HEK293 (cell line): ENCODE data around the gene CPM.

ENCODE experiments used
- EGR2 ChIP-seq: fragments of 450-650 bp; formaldehyde crosslinking; IDR thresholded peaks from 2 replicates; pipeline ENCODE4 v1.5.1; 2016; ENCODE audit warnings: low read depth, missing biosample characterization, missing genetic modification characterization
- SCRT2 ChIP-seq: fragments of 450-650 bp; formaldehyde crosslinking; IDR thresholded peaks from 2 replicates; pipeline ENCODE4 v1.5.1; 2016; ENCODE audit warnings: missing biosample characterization, missing genetic modification characterization
- SP3 ChIP-seq: fragments of 450-650 bp; formaldehyde crosslinking; IDR thresholded peaks from 2 replicates; pipeline ENCODE4 v1.5.1; 2016; ENCODE audit warnings: missing biosample characterization, missing genetic modification characterization
- YY2 ChIP-seq: fragments of 450-650 bp; formaldehyde crosslinking; IDR thresholded peaks from 2 replicates; pipeline ENCODE4 v1.5.1; 2016; ENCODE audit warnings: missing biosample characterization, missing genetic modification characterization
- ZBTB21 ChIP-seq: fragments of 450-650 bp; formaldehyde crosslinking; IDR thresholded peaks from 2 replicates; pipeline ENCODE4 v1.5.1; 2017; ENCODE audit warnings: missing biosample characterization, missing genetic modification characterization
- ZNF112 ChIP-seq: fragments of 450-650 bp; formaldehyde crosslinking; IDR thresholded peaks from 2 replicates; pipeline ENCODE4 v1.5.0; 2017; ENCODE audit warnings: missing biosample characterization, missing genetic modification characterization
- ZNF202 ChIP-seq: fragments of 450-650 bp; formaldehyde crosslinking; IDR thresholded peaks from 2 replicates; pipeline ENCODE4 v1.5.1; 2016; ENCODE audit warnings: missing biosample characterization, missing genetic modification characterization, borderline replicate concordance
- ZNF24 ChIP-seq: fragments of 450-650 bp; formaldehyde crosslinking; IDR thresholded peaks from 2 replicates; pipeline ENCODE4 v1.5.1; 2016; ENCODE audit warnings: missing biosample characterization, missing genetic modification characterization
- ZNF292 ChIP-seq: fragments of 450-650 bp; formaldehyde crosslinking; IDR thresholded peaks from 2 replicates; pipeline ENCODE4 v1.5.1; 2016; ENCODE audit warnings: low read depth, missing biosample characterization, missing genetic modification characterization, borderline replicate concordance
- ZNF302 ChIP-seq: fragments of 450-650 bp; formaldehyde crosslinking; IDR thresholded peaks from 2 replicates; pipeline ENCODE4 v1.5.1; 2016; ENCODE audit warnings: missing biosample characterization, missing genetic modification characterization, low read depth
- ZNF335 ChIP-seq: fragments of 450-650 bp; formaldehyde crosslinking; conservative IDR thresholded peaks from 2 replicates; pipeline ENCODE4 v1.5.1; 2016; ENCODE audit warnings: missing biosample characterization, missing genetic modification characterization
- ZNF473 ChIP-seq: fragments of 450-650 bp; formaldehyde crosslinking; IDR thresholded peaks from 2 replicates; pipeline ENCODE4 v1.5.1; 2017; ENCODE audit warnings: missing biosample characterization, missing genetic modification characterization
- ZNF629 ChIP-seq: fragments of 450-650 bp; formaldehyde crosslinking; IDR thresholded peaks from 2 replicates; pipeline ENCODE4 v1.5.1; 2017; ENCODE audit warnings: missing biosample characterization, missing genetic modification characterization
- ZSCAN16 ChIP-seq: fragments of 450-650 bp; formaldehyde crosslinking; IDR thresholded peaks from 2 replicates; pipeline ENCODE4 v1.5.1; 2016; ENCODE audit warnings: missing biosample characterization, missing genetic modification characterization
- TF ChIP-seq, protein P1 (sequence below): fragments of 450-650 bp; formaldehyde crosslinking; IDR thresholded peaks from 2 replicates; pipeline ENCODE4 v1.5.1; 2016; ENCODE audit warnings: missing biosample characterization, missing genetic modification characterization
- TF ChIP-seq, protein P2 (sequence below): fragments of 450-650 bp; formaldehyde crosslinking; IDR thresholded peaks from 2 replicates; pipeline ENCODE4 v1.5.1; 2017; ENCODE audit warnings: missing biosample characterization, mild to moderate bottlenecking, missing genetic modification characterization, moderate library complexity
- TF ChIP-seq, protein P3 (sequence below): fragments of 450-650 bp; formaldehyde crosslinking; IDR thresholded peaks from 2 replicates; pipeline ENCODE4 v1.5.1; 2017; ENCODE audit warnings: missing biosample characterization, missing genetic modification characterization
- TF ChIP-seq, protein P4 (sequence below): fragments of 450-650 bp; formaldehyde crosslinking; IDR thresholded peaks from 2 replicates; pipeline ENCODE4 v1.5.1; 2016; ENCODE audit warnings: missing biosample characterization, missing genetic modification characterization, borderline replicate concordance
- TF ChIP-seq, protein P5 (sequence below): fragments of 450-650 bp; formaldehyde crosslinking; IDR thresholded peaks from 2 replicates; pipeline ENCODE4 v1.5.1; 2016; ENCODE audit warnings: missing biosample characterization, missing genetic modification characterization, borderline replicate concordance
- TF ChIP-seq, protein P6 (sequence below): fragments of 450-650 bp; formaldehyde crosslinking; IDR thresholded peaks from 2 replicates; pipeline ENCODE4 v1.5.1; 2016; ENCODE audit warnings: missing biosample characterization, missing genetic modification characterization, low read depth
- TF ChIP-seq, protein P7 (sequence below): fragments of 450-650 bp; formaldehyde crosslinking; IDR thresholded peaks from 2 replicates; pipeline ENCODE4 v1.5.1; 2016; ENCODE audit warnings: missing biosample characterization, missing genetic modification characterization
- TF ChIP-seq, protein P8 (sequence below): fragments of 450-650 bp; formaldehyde crosslinking; IDR thresholded peaks from 2 replicates; pipeline ENCODE4 v1.5.1; 2016; ENCODE audit warnings: missing biosample characterization, missing genetic modification characterization

CPM gene

DNA sequence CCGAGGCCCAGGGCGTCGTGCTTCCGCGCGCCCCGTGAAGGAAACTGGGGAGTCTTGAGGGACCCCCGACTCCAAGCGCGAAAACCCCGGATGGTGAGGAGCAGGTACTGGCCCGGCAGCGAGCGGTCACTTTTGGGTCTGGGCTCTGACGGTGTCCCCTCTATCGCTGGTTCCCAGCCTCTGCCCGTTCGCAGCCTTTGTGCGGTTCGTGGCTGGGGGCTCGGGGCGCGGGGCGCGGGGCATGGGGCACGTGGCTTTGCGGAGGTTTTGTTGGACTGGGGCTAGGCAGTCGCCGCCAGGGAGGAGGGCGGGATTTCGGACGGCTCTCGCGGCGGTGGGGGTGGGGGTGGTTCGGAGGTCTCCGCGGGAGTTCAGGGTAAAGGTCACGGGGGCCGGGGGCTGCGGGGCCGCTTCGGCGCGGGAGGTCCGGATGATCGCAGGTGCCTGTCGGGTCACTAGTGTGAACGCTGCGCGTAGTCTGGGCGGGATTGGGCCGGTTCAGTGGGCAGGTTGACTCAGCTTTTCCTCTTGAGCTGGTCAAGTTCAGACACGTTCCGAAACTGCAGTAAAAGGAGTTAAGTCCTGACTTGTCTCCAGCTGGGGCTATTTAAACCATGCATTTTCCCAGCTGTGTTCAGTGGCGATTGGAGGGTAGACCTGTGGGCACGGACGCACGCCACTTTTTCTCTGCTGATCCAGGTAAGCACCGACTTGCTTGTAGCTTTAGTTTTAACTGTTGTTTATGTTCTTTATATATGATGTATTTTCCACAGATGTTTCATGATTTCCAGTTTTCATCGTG, 124.4 kb downstream of the CPM start (continued):
- TF ChIP-seq, protein P1, sequence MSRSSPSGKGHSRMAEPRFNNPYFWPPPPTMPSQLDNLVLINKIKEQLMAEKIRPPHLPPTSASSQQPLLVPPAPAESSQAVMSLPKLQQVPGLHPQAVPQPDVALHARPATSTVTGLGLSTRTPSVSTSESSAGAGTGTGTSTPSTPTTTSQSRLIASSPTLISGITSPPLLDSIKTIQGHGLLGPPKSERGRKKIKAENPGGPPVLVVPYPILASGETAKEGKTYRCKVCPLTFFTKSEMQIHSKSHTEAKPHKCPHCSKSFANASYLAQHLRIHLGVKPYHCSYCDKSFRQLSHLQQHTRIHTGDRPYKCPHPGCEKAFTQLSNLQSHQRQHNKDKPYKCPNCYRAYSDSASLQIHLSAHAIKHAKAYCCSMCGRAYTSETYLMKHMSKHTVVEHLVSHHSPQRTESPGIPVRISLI (tag by site-specific recombination) = peak; percentile 66; the same call in 1 of the 2 replicates
- TF ChIP-seq, protein P2, sequence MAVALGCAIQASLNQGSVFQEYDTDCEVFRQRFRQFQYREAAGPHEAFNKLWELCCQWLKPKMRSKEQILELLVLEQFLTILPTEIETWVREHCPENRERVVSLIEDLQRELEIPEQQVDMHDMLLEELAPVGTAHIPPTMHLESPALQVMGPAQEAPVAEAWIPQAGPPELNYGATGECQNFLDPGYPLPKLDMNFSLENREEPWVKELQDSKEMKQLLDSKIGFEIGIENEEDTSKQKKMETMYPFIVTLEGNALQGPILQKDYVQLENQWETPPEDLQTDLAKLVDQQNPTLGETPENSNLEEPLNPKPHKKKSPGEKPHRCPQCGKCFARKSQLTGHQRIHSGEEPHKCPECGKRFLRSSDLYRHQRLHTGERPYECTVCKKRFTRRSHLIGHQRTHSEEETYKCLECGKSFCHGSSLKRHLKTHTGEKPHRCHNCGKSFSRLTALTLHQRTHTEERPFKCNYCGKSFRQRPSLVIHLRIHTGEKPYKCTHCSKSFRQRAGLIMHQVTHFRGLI (tag by site-specific recombination) = peak; percentile 67; the same call in 1 of the 2 replicates
- TF ChIP-seq SCRT2 (tag by site-specific recombination) (peak; percentile 80), EGR2 (tag by site-specific recombination) (peak; percentile 89), ZNF292 (tag by site-specific recombination) (no peak), ZNF24 (peak; percentile 95), YY2 (tag by site-specific recombination) (no peak), ZNF629 (tag by site-specific recombination) (peak; percentile 93), ZNF202 (tag by site-specific recombination) (no peak), ZBTB21 (tag by site-specific recombination) (peak; percentile 79; the same call in 1 of the 2 replicates), ZNF302 (tag by site-specific recombination) (peak; percentile 35; the same call in 1 of the 2 replicates), ZSCAN16 (tag by site-specific recombination) (no peak), ZNF335 (peak; percentile 62), SP3 (tag by site-specific recombination) (peak; percentile 70), ZNF112 (tag by site-specific recombination) (no peak), ZNF473 (tag by site-specific recombination) (no peak)
- TF ChIP-seq, protein P3, sequence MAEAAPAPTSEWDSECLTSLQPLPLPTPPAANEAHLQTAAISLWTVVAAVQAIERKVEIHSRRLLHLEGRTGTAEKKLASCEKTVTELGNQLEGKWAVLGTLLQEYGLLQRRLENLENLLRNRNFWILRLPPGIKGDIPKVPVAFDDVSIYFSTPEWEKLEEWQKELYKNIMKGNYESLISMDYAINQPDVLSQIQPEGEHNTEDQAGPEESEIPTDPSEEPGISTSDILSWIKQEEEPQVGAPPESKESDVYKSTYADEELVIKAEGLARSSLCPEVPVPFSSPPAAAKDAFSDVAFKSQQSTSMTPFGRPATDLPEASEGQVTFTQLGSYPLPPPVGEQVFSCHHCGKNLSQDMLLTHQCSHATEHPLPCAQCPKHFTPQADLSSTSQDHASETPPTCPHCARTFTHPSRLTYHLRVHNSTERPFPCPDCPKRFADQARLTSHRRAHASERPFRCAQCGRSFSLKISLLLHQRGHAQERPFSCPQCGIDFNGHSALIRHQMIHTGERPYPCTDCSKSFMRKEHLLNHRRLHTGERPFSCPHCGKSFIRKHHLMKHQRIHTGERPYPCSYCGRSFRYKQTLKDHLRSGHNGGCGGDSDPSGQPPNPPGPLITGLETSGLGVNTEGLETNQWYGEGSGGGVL (tag by site-specific recombination) = peak; percentile 91
- TF ChIP-seq, protein P4, sequence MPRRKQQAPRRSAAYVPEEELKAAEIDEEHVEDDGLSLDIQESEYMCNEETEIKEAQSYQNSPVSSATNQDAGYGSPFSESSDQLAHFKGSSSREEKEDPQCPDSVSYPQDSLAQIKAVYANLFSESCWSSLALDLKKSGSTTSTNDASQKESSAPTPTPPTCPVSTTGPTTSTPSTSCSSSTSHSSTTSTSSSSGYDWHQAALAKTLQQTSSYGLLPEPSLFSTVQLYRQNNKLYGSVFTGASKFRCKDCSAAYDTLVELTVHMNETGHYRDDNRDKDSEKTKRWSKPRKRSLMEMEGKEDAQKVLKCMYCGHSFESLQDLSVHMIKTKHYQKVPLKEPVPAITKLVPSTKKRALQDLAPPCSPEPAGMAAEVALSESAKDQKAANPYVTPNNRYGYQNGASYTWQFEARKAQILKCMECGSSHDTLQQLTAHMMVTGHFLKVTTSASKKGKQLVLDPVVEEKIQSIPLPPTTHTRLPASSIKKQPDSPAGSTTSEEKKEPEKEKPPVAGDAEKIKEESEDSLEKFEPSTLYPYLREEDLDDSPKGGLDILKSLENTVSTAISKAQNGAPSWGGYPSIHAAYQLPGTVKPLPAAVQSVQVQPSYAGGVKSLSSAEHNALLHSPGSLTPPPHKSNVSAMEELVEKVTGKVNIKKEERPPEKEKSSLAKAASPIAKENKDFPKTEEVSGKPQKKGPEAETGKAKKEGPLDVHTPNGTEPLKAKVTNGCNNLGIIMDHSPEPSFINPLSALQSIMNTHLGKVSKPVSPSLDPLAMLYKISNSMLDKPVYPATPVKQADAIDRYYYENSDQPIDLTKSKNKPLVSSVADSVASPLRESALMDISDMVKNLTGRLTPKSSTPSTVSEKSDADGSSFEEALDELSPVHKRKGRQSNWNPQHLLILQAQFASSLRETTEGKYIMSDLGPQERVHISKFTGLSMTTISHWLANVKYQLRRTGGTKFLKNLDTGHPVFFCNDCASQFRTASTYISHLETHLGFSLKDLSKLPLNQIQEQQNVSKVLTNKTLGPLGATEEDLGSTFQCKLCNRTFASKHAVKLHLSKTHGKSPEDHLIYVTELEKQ (tag by site-specific recombination) = peak; percentile 95
- TF ChIP-seq, protein P5, sequence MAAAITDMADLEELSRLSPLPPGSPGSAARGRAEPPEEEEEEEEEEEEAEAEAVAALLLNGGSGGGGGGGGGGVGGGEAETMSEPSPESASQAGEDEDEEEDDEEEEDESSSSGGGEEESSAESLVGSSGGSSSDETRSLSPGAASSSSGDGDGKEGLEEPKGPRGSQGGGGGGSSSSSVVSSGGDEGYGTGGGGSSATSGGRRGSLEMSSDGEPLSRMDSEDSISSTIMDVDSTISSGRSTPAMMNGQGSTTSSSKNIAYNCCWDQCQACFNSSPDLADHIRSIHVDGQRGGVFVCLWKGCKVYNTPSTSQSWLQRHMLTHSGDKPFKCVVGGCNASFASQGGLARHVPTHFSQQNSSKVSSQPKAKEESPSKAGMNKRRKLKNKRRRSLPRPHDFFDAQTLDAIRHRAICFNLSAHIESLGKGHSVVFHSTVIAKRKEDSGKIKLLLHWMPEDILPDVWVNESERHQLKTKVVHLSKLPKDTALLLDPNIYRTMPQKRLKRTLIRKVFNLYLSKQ = peak; percentile 1; the same call in 1 of the 2 replicates
- TF ChIP-seq, protein P6, sequence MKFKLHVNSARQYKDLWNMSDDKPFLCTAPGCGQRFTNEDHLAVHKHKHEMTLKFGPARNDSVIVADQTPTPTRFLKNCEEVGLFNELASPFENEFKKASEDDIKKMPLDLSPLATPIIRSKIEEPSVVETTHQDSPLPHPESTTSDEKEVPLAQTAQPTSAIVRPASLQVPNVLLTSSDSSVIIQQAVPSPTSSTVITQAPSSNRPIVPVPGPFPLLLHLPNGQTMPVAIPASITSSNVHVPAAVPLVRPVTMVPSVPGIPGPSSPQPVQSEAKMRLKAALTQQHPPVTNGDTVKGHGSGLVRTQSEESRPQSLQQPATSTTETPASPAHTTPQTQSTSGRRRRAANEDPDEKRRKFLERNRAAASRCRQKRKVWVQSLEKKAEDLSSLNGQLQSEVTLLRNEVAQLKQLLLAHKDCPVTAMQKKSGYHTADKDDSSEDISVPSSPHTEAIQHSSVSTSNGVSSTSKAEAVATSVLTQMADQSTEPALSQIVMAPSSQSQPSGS (tag by site-specific recombination) = no peak
- TF ChIP-seq, protein P7, sequence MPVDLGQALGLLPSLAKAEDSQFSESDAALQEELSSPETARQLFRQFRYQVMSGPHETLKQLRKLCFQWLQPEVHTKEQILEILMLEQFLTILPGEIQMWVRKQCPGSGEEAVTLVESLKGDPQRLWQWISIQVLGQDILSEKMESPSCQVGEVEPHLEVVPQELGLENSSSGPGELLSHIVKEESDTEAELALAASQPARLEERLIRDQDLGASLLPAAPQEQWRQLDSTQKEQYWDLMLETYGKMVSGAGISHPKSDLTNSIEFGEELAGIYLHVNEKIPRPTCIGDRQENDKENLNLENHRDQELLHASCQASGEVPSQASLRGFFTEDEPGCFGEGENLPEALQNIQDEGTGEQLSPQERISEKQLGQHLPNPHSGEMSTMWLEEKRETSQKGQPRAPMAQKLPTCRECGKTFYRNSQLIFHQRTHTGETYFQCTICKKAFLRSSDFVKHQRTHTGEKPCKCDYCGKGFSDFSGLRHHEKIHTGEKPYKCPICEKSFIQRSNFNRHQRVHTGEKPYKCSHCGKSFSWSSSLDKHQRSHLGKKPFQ (tag by site-specific recombination) = peak; percentile 100
- TF ChIP-seq, protein P8, sequence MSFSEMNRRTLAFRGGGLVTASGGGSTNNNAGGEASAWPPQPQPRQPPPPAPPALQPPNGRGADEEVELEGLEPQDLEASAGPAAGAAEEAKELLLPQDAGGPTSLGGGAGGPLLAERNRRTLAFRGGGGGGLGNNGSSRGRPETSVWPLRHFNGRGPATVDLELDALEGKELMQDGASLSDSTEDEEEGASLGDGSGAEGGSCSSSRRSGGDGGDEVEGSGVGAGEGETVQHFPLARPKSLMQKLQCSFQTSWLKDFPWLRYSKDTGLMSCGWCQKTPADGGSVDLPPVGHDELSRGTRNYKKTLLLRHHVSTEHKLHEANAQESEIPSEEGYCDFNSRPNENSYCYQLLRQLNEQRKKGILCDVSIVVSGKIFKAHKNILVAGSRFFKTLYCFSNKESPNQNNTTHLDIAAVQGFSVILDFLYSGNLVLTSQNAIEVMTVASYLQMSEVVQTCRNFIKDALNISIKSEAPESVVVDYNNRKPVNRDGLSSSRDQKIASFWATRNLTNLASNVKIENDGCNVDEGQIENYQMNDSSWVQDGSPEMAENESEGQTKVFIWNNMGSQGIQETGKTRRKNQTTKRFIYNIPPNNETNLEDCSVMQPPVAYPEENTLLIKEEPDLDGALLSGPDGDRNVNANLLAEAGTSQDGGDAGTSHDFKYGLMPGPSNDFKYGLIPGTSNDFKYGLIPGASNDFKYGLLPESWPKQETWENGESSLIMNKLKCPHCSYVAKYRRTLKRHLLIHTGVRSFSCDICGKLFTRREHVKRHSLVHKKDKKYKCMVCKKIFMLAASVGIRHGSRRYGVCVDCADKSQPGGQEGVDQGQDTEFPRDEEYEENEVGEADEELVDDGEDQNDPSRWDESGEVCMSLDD = peak; percentile 67; the same call in 1 of the 2 replicates
